VCaP (cell line): ENCODE data around the gene HS3ST5.

Experiments used
- H3K27ac ChIP-seq: fragments of 450-650 bp; 2 replicates; pipeline ENCODE4 v1.5.1; 2017
- CTCF ChIP-seq: fragments of 450-650 bp; conservative IDR thresholded peaks from 2 replicates; pipeline ENCODE4 v1.5.1; 2017; ENCODE audit warnings: mild to moderate bottlenecking, moderate library complexity

HS3ST5 gene

GRCh38 chr6:114162691-114163347, 180.0 kb downstream of the HS3ST5 start:
- TF ChIP-seq CTCF = no peak
- H3K27ac ChIP-seq = no peak overlapping the region

GRCh38 chr6:114160881-114161280, 181.9 kb downstream of the HS3ST5 start:
- H3K27ac ChIP-seq = no peak overlapping the region
- no peak for TF ChIP-seq CTCF

GRCh38 chr6:114159727-114160126, 183.1 kb downstream of the HS3ST5 start:
- H3K27ac ChIP-seq = no peak overlapping the region
- no peak for TF ChIP-seq CTCF

GRCh38 chr6:114158838-114159694, 183.8 kb downstream of the HS3ST5 start:
- no peak for TF ChIP-seq CTCF
- H3K27ac ChIP-seq = no peak overlapping the region

- no peak for TF ChIP-seq CTCF
- no peak overlapping the region for H3K27ac ChIP-seq
Observed at GRCh38 chr6:114158411-114158810, 184.4 kb downstream of the HS3ST5 start.

- no peak for TF ChIP-seq CTCF
- H3K27ac ChIP-seq = no peak overlapping the region
Observed at GRCh38 chr6:114157848-114158247, 185.0 kb downstream of the HS3ST5 start.

- TF ChIP-seq CTCF = no peak
Observed at GRCh38 chr6:114155763-114156162, 187.1 kb downstream of the HS3ST5 start.

More at GRCh38 chr6:114155763-114156162, 187.1 kb downstream of the HS3ST5 start:
- H3K27ac ChIP-seq = no peak overlapping the region
